ENCODE results near the gene LNX1. TPM values are rescaled to one million over a fixed set of nuclear protein-coding genes. Genes with fewer than 3 reads are reported as not detected.

Gene LNX1
- total and polyA plus RNA-seq, 10 of the 15 experiments (the other 5 are each of a cell fraction or from before 2014, with no cell fraction given): 0.72 to 1.4 (median 1.0) TPM

- no peaks in the 10 kb centered on the region for H4K20me1 ChIP-seq (ENCODE audit: control insufficient read depth, insufficient read depth)
- DNase-seq (ENCODE audit: low read depth, low spot score) (no peak), ATAC-seq (no peak), FAIRE-seq (no peak)
- H3K4me1 ChIP-seq (ENCODE audit: control insufficient read depth, insufficient read depth, low read length): no peaks in the 10 kb centered on the region
- no TSS peak for BruUV-seq (replicated peaks)
- ChIA-PET RAD21 (ENCODE audit: unreplicated experiment) (interaction anchor here (0.7 kb wide), 1 partner anchor 1742 kb away, joined by 3 read pairs; no protein-coding TSS in a partner anchor), SMC1A (ENCODE audit: uncharacterized antibody, unreplicated experiment) (interaction anchor here (0.6 to 1.9 kb wide), 3 partner anchors 18 to 125 kb away, joined by 3 to 5 read pairs (median 4); no protein-coding TSS in a partner anchor), CTCF (interaction anchor here (0.6 kb wide), 1 partner anchor 94 kb away, joined by 3 read pairs; no protein-coding TSS in a partner anchor), POLR2A (interaction anchor here (0.9 kb wide), 1 partner anchor 130 kb away, joined by 3 read pairs; no protein-coding TSS in a partner anchor)
- no peak overlapping the region for H3K27ac ChIP-seq (ENCODE audit: control insufficient read depth, insufficient read depth)
- H3K36me3 ChIP-seq (ENCODE audit: control insufficient read depth in 2 of 2, insufficient read depth in 2 of 2, low read length in 1 of 2): no peaks in the 10 kb centered on the region
- WGBS (ENCODE audit: insufficient coverage, insufficient replicate concordance, low lambda C conversion rate, missing lambda C conversion rate): 17% methylated on average over 2 of the region's 2 CpGs
- in situ Hi-C loops (cut with MboI): no loop called here
- H3K4me3 ChIP-seq: no peak overlapping the region
- H3K79me2 ChIP-seq (ENCODE audit: control insufficient read depth, insufficient read depth, low read length): no peaks in the 10 kb centered on the region
- intact Hi-C loops (cut with micrococcal nuclease; ENCODE audit: unreplicated experiment): no loop called here
- no peaks in the 10 kb centered on the region for H3K27me3 ChIP-seq (replicated peaks in 1 of 2; ENCODE audit: control insufficient read depth in 2 of 2, insufficient read depth in 2 of 2, low read length in 1 of 2)
- no peak overlapping the region for H2AFZ ChIP-seq (ENCODE audit: control insufficient read depth, low read depth, low read length)
- H3K4me2 ChIP-seq (ENCODE audit: control insufficient read depth, insufficient read depth): no peak overlapping the region
- peaks cover 1% of the 10 kb centered on the region; the same call in 1 of the 3 replicates for H3K9me3 ChIP-seq (replicated peaks; ENCODE audit: control insufficient read depth, insufficient read depth, low read length)
- H3K9ac ChIP-seq (ENCODE audit: control insufficient read depth, insufficient read depth, low read length): no peak overlapping the region
- TF ChIP-seq IRF3 (IDR thresholded peaks at IDR 0.05) (no peak), IKZF1 (conservative IDR thresholded peaks at IDR 0.05) (no peak), EP300 (IDR thresholded peaks at IDR 0.05; ENCODE audit: borderline replicate concordance in 1 of 2, control insufficient read depth in 1 of 2, low read depth in 2 of 2, low read length in 2 of 2) (no peak), LARP7 (IDR thresholded peaks at IDR 0.05) (no peak), ESRRA (IDR thresholded peaks at IDR 0.05; ENCODE audit: low read length) (no peak), CBX5 (IDR thresholded peaks at IDR 0.05; ENCODE audit: low read depth) (no peak), EGR1 (IDR thresholded peaks at IDR 0.05; ENCODE audit: borderline replicate concordance in 1 of 2, low read depth in 2 of 2, low read length in 2 of 2) (no peak), KAT2A (conservative IDR thresholded peaks at IDR 0.05; ENCODE audit: control insufficient read depth, low read depth, low read length) (no peak), ATF2 (IDR thresholded peaks at IDR 0.05; ENCODE audit: low read length) (no peak), JUND (IDR thresholded peaks at IDR 0.05; ENCODE audit: low read depth, low read length) (no peak), FOXM1 (IDR thresholded peaks at IDR 0.05; ENCODE audit: low read depth, low read length) (no peak), HSF1 (IDR thresholded peaks at IDR 0.05; ENCODE audit: low read depth, low read length) (no peak)
- TF ChIP-seq, protein P1, sequence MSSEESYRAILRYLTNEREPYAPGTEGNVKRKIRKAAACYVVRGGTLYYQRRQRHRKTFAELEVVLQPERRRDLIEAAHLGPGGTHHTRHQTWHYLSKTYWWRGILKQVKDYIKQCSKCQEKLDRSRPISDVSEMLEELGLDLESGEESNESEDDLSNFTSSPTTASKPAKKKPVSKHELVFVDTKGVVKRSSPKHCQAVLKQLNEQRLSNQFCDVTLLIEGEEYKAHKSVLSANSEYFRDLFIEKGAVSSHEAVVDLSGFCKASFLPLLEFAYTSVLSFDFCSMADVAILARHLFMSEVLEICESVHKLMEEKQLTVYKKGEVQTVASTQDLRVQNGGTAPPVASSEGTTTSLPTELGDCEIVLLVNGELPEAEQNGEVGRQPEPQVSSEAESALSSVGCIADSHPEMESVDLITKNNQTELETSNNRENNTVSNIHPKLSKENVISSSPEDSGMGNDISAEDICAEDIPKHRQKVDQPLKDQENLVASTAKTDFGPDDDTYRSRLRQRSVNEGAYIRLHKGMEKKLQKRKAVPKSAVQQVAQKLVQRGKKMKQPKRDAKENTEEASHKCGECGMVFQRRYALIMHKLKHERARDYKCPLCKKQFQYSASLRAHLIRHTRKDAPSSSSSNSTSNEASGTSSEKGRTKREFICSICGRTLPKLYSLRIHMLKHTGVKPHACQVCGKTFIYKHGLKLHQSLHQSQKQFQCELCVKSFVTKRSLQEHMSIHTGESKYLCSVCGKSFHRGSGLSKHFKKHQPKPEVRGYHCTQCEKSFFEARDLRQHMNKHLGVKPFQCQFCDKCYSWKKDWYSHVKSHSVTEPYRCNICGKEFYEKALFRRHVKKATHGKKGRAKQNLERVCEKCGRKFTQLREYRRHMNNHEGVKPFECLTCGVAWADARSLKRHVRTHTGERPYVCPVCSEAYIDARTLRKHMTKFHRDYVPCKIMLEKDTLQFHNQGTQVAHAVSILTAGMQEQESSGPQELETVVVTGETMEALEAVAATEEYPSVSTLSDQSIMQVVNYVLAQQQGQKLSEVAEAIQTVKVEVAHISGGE (CRISPR knock-in tag; IDR thresholded peaks at IDR 0.05): no peak
- TF ChIP-seq, protein P2, sequence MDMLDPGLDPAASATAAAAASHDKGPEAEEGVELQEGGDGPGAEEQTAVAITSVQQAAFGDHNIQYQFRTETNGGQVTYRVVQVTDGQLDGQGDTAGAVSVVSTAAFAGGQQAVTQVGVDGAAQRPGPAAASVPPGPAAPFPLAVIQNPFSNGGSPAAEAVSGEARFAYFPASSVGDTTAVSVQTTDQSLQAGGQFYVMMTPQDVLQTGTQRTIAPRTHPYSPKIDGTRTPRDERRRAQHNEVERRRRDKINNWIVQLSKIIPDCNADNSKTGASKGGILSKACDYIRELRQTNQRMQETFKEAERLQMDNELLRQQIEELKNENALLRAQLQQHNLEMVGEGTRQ (IDR thresholded peaks at IDR 0.05; ENCODE audit: borderline replicate concordance, low read depth, low read length): no peak
Measured at GRCh38 chr4:53576676-53577372, 14.5 kb downstream of the LNX1 start.

Measured in GM12878 (cell line).